GM21367 (cell line): ENCODE measurements around the gene UBE2M.

ENCODE experiments used
- ATAC-seq: cut with Tn5 transposase; IDR thresholded peaks from one replicate; pipeline ENCODE4 v1.9.1; 2021; ENCODE audit not compliant: unreplicated experiment

Gene UBE2M

DNA sequence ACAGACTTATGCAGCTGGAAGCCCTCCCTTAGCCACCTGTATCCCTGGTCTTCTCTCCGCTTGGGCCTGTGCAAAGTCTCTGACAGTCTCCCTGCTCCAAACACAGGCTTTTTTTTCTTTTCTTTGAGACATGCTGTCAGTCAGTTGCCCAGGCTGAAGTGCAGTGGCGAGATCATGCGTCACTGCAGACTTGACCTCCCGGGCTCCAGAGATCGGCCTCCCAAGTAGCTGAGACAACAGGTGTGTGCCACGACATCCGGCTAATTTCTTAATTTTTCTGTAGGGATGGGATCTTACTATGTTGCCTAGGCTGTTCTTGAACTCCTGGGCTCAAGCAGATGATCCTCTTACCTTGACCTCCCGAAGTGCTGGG is 13.2 kb upstream of the UBE2M start:
- ATAC-seq, result no peak

DNA sequence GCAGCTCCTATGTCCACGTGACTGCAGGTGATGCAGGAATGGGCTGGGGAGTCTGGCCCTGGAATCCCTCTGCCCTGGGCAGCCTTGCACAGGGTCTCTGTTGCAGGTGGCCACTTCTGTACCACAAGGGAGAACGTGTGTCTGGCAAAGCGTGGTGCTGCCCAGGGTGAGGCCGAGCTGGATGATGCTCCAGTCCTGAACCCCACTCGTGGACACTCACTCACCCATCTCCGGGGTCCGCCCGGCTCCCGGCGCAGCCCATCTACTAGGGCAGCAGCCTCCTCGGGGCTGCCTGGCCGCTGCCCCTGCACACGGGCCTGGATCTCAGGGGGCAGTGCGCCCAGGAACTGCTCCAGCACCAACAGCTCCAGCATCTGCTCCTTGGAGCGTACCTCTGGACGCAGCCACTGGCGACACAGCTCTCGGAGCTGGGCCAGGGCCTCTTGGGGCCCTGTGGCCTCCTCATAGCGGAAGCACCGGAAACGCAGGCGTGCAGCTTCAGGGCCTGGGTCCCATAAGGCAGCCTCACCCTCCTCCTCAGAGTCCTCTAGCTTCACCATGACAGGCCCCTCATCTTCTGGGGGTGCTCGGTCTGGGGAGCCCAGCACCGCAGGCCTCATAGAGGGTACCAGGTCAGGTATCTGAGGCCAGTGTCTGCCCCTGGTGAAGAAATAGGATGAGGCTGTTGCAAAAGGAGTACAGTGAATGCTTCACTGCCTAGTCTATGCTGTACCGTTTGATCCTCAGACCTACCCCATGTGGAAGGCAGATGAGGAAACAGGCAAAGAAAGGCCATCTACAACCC is 12.6 kb upstream of the UBE2M start:
- no peak for ATAC-seq

DNA sequence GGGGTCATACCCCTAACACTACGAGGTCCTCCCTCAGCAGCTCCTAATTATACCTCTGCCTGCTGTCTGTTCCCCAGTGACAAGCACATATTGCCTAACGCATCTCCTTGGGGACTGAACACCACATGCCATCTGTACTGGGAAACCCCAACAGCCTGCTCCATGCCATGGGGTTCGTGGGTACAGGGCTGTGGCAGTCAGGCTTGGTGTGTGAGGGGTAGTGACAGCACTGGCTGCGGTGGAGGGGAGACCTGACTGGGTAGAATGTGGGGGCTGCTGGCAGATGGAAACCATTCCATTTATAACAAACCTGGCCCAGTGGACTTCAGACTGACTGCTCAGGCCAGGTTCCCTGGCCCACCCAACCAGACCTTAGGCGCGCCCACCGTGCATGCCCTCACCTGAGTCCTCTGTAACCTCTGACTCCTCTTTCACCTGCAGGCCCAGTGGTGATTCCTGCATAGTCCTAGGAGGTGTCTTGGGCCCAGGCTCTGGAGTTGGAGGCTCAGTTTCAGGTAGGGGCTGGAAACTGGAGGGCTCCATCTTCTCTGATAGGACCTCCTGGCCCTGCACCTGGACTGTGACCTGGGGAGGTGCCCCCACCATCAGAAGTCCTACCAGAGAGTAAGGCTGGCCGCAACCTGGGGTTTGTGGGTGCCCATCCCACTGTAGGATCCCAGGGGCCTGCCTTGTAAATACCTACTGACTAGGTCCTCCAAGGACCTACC is 11.7 kb upstream of the UBE2M start:
- no peak for ATAC-seq

GRCh38 chr19:58569191-58569942 is 11.0 kb upstream of the UBE2M start:
- ATAC-seq, result no peak

DNA sequence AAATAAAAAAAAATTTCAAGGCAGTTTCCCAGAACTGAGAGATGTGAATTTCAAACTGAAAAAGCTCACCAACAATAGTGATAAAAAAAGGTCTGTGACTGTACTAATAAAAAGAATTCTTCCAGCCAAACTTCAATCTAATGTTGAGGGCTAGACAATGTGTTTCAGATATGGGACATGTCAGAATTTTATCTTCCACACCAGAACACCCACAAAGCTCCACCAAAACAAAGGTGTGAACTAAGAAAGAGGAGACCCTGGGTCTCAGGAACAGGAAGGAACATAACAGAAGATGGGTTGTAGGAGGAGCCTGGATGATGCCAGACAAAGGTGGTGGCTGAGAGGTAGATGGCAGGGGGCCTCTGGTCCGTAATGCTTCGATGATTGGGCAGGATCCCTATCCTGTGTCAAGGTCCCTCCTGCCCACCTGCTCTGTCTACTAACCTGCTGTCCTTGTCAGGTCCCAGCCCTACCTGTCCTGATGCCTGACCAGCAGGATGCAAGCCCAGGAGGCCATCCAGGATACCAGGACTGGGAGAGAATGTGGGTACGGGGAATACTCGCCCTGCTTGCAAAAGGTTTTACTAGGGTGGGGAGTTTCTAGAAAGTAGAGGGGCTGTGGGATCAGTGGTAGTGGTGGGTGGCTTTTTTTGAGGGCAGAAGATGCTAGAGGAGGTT is 10.2 kb upstream of the UBE2M start:
- no peak for ATAC-seq

- no peak for ATAC-seq
Observed at GRCh38 chr19:58566989-58567388, 8.6 kb upstream of the UBE2M start.

GRCh38 chr19:58563823-58564222 is 5.4 kb upstream of the UBE2M start:
- ATAC-seq, result no peak

DNA sequence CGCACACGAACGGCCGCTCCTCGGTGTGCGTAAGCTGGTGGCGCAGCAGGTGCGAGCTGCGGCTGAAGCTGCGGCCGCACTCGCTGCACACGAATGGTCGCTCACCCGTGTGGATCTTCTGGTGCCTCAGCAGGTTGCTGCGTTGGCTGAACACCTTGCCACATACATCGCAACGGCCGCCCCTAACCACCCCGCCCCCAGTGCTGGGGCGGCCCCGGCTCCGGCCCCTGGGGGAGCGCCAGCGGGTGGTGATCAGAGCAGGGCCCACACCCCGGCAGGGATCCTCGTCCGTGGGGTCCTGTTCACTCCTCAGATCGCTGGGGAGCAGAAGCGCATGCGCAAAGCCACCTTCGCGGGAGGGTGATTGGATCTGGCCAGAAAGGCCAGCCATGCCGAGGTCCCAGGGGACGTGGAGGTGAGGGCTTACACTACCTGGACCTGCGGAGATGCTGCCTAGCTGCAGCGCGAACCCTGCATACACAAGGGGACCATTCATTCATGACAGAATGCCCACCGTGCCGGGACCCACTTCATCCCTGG is 4.7 kb upstream of the UBE2M start:
- no peak for ATAC-seq

DNA sequence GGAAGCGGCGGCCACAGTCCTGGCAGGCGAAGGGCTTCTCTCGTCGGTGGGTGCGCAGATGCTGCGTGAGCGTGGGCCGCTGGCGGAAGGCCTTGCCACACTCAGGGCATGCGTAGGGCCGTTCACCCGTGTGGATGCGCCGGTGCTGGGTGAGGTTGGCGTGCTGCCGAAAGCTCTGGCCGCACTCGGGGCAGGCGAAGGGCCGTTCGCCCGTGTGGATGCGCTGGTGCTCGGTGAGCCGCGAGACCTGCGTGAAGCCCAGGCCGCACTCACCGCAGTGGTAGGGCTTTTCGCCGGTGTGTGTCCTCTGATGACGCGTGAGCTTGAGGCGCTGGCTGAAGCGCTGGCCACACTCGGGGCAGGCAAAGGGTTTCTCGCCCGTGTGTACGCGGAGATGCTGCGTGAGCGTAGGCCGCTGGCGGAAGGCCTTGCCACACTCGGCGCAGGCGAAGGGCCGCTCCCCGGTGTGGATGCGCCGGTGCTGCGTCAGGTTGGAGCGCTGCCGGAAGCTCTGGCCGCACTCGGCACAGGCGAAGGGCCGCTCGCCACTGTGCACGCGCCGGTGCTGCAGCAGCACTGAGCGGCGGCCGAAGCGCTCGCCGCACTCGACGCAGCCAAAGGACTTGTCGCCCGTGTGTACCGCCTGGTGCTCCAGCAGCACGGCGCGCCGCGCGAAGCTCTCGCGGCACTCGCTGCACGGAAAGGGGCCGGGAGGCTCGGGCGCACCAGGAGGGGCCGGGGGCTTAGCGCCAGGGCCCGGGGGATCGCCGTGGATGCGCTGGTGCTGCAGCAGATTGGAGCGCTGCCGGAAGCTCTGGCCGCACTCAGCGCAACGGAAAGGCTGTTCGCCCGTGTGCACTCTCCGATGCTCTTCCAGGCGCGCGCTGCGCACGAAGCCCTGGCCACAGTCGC is 4.0 kb upstream of the UBE2M start:
- no peak for ATAC-seq

DNA sequence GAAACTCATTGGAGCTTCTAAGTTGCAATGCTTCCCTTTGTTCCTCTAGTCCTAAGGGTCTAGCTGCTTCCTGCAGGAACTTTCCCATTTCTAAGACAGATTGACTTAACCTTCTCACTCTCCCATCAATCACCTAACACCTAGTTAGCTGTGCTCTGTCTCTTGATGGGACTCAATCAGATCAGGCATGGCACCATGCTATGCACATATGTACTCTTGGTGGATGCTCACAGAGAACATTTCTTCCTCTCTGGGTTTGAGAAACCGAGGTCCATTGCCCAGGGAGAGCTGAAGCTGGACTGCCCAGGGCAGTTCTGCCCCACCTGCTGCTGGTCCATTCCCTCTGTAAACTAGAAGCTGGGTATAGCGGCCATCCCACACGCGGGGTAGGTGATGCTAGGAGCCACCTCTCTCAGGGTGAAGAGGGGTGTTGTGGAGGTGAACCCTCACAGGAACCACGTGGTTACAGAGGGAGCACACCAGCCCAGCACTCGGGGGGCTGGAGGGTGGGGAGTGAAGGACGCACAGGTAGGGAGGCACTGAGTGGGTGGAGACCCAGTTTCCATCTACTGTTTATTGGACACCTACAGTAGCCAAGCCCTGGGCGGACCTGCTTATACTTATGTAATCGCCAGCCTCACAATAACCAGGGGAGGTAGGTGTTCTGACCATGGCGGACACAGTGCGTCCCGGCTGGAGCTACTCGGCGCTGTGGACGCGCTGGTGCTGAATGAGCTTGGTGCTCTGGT is 3.1 kb upstream of the UBE2M start:
- no peak for ATAC-seq

DNA sequence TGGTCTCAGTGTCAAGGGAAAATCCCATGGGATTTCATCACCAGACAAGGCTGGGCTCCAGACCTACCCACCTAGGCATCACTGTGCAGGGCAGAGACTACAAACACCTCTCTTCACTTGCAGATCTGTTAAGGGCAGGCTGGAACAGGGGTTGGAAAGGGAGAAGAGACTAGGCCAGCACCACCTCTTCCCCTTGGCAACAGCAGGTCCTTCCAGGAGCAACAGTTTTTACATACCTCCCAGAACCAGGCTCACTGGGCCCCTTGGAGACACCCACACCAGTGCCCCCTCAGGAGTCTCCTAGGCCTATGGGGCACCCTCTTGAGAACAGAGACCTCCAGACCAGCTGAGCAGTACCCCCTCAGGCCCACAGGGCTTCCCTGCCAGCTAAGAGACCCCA is 2.5 kb upstream of the UBE2M start:
- no peak for ATAC-seq

DNA sequence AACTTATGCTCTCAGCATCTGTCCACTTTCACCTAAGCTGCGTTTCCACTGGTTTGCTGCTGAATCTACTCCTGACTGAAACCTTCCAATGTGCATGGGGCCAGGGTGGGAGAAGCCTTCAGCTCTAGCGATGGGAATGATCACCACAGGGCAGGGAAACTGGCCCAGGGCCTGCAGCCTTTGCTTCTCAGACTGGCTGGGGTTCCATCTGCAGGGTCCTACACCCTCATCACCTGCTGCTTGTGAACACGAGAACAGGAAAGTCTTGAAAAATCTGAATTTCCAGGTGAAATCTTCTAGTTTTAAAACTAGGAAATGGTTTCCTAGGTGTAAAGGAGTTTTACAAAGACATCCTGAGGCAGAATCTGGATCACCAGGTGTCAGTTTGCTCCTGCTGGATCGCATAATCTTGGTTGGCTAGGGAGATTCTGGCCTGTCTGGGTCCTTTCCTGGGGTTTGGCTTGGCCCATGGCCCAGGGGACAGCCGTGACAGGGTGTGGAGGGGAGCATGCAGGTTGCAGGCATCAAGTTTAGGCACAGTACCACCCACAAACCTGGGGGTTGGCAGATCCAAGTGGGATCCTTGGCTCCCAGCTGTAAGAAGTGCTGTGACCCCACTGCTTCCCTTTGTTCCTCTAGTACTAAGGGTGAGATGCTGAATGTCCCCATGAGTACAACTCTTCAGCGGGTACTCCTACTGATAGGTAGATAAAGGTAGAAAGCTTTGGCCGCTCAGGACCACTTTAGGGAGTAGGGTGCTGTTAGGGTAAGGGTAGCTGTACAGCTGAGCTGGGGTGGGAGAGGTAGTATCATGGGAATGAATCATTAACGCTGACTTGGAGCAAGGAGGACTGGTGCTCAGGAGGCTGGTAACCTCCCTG is 1.8 kb upstream of the UBE2M start:
- no peak for ATAC-seq

GRCh38 chr19:58559275-58560006 is 1.0 kb upstream of the UBE2M start:
- ATAC-seq, result peak; percentile 14

DNA sequence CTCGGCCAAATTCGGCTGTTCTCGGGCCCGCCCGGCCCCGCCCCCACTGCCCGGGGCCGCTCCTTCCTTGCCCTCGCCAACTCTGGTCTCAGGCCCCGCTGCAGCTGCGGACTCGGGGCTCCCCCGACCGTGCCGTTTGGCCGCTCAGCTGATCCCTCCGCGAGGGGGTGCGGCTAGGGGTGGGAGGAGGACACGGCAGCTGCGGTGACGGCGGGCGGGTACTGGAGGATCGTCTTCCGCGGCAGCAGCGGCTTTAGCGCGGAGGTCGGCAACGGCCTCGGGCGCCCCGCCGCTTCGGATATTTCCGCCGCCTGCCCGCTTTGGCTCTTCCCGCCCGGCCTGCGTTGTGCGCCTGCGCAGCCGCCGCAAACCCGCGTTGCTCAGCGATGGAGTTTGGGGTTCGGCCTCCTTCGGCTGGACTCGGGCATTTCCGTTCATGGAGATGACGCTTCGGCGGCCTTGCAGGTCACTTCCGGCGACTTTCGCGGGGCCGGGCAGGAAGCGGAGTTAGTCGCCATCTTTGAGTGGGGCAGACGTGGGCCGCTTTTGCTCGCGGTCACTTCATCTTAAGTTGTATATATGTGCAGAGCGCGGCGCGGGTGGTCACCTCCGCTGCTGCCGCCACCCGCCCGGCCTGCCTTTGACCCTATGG is 338 bp upstream of the UBE2M start:
- ATAC-seq, result peak; percentile 41

- no peak for ATAC-seq
Observed at GRCh38 chr19:58557221-58558065, 968 bp downstream of the UBE2M start.

GRCh38 chr19:58556622-58557220 is 1.7 kb downstream of the UBE2M start:
- no peak for ATAC-seq
